PFSK-1 (cell line): Measurements from ENCODE around the gene ARHGEF19.

Experiments used
- SIN3A ChIP-seq: IDR thresholded peaks from 2 replicates; pipeline ENCODE4 v1.6.1; 2012; ENCODE audit warnings: mild to moderate bottlenecking, low read length, moderate library complexity, borderline replicate concordance; ENCODE audit not compliant: insufficient read depth
- TF ChIP-seq, protein P1 (sequence below), 2 experiments: IDR thresholded peaks; 2 replicates each; pipeline versions ENCODE4 v1.6.1 to v1.8.0; 2011 to 2012; ENCODE audit warnings: low read depth in 2 of 2, low read length in 2 of 2, control low read depth in 1 of 2, inconsistent platforms in 1 of 2, mild to moderate bottlenecking in 1 of 2, moderate library complexity in 1 of 2; ENCODE audit not compliant: insufficient read depth in 1 of 2

GRCh38 chr1:16249596-16250241, 37.3 kb upstream of the ARHGEF19 start:
- TF ChIP-seq, protein P1, sequence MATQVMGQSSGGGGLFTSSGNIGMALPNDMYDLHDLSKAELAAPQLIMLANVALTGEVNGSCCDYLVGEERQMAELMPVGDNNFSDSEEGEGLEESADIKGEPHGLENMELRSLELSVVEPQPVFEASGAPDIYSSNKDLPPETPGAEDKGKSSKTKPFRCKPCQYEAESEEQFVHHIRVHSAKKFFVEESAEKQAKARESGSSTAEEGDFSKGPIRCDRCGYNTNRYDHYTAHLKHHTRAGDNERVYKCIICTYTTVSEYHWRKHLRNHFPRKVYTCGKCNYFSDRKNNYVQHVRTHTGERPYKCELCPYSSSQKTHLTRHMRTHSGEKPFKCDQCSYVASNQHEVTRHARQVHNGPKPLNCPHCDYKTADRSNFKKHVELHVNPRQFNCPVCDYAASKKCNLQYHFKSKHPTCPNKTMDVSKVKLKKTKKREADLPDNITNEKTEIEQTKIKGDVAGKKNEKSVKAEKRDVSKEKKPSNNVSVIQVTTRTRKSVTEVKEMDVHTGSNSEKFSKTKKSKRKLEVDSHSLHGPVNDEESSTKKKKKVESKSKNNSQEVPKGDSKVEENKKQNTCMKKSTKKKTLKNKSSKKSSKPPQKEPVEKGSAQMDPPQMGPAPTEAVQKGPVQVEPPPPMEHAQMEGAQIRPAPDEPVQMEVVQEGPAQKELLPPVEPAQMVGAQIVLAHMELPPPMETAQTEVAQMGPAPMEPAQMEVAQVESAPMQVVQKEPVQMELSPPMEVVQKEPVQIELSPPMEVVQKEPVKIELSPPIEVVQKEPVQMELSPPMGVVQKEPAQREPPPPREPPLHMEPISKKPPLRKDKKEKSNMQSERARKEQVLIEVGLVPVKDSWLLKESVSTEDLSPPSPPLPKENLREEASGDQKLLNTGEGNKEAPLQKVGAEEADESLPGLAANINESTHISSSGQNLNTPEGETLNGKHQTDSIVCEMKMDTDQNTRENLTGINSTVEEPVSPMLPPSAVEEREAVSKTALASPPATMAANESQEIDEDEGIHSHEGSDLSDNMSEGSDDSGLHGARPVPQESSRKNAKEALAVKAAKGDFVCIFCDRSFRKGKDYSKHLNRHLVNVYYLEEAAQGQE (IDR thresholded peaks at IDR 0.05; ENCODE audit: insufficient read depth in 1 of 2, low read depth in 2 of 2, low read length in 2 of 2): no peak
- TF ChIP-seq SIN3A: no peak
